PFSK-1 (cell line): ENCODE results near the gene CDC42BPB.

ENCODE experiments used
- POLR2AphosphoS5 ChIP-seq: IDR thresholded peaks from 2 replicates; pipeline ENCODE4 v1.6.1; 2012; ENCODE audit warnings: low read depth, mild to moderate bottlenecking, control low read depth, low read length, moderate library complexity
- SIN3A ChIP-seq: IDR thresholded peaks from 2 replicates; pipeline ENCODE4 v1.6.1; 2012; ENCODE audit warnings: mild to moderate bottlenecking, low read length, moderate library complexity, borderline replicate concordance; ENCODE audit not compliant: insufficient read depth
- TAF1 ChIP-seq: IDR thresholded peaks from 2 replicates; pipeline ENCODE4 v1.6.1; 2012; ENCODE audit warnings: low read length, control low read depth, borderline replicate concordance; ENCODE audit not compliant: insufficient read depth
- TF ChIP-seq, protein P1 (sequence below), 2 experiments: IDR thresholded peaks; 2 replicates each; pipeline versions ENCODE4 v1.6.1 to v1.8.0; 2011 to 2012; ENCODE audit warnings: low read depth in 2 of 2, low read length in 2 of 2, control low read depth in 1 of 2, inconsistent platforms in 1 of 2, mild to moderate bottlenecking in 1 of 2, moderate library complexity in 1 of 2; ENCODE audit not compliant: insufficient read depth in 1 of 2

DNA sequence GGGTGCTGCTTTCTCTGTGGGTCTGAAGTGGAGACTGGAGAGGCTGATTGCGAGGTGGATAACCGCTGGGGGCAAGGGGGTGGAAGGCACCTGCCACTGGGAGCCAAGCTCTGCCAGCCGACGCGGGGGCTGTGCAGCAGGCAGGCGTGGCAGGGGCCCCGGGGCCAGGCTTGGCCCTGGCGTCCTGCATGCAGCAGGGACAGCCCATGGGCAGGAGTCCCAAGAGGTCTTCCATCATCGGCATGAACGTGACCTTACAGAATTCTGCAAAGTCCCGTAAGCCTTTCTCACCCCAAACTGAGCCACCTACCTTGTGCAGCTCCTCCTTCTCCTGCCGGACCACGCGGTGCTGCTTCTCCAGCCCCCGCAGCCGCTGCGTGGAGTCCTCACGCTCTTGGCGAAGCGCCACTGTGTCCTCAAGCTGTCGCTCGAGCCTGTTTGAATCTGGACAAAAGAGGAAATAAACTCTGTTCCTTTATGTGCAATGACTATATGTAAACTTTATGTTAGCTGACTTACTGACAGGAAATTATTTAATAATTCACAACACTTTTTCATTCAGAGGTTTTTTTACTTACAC lies 83.6 kb downstream of the CDC42BPB start:
- TF ChIP-seq, protein P1, sequence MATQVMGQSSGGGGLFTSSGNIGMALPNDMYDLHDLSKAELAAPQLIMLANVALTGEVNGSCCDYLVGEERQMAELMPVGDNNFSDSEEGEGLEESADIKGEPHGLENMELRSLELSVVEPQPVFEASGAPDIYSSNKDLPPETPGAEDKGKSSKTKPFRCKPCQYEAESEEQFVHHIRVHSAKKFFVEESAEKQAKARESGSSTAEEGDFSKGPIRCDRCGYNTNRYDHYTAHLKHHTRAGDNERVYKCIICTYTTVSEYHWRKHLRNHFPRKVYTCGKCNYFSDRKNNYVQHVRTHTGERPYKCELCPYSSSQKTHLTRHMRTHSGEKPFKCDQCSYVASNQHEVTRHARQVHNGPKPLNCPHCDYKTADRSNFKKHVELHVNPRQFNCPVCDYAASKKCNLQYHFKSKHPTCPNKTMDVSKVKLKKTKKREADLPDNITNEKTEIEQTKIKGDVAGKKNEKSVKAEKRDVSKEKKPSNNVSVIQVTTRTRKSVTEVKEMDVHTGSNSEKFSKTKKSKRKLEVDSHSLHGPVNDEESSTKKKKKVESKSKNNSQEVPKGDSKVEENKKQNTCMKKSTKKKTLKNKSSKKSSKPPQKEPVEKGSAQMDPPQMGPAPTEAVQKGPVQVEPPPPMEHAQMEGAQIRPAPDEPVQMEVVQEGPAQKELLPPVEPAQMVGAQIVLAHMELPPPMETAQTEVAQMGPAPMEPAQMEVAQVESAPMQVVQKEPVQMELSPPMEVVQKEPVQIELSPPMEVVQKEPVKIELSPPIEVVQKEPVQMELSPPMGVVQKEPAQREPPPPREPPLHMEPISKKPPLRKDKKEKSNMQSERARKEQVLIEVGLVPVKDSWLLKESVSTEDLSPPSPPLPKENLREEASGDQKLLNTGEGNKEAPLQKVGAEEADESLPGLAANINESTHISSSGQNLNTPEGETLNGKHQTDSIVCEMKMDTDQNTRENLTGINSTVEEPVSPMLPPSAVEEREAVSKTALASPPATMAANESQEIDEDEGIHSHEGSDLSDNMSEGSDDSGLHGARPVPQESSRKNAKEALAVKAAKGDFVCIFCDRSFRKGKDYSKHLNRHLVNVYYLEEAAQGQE (IDR thresholded peaks at IDR 0.05; ENCODE audit: insufficient read depth in 1 of 2, low read depth in 2 of 2, low read length in 2 of 2): no peak
- TF ChIP-seq TAF1 (no peak), POLR2AphosphoS5 (no peak), SIN3A (no peak)
